ENCODE results near the gene COX17.

Gene COX17

GRCh38 chr3:119647171-119647570 lies 30.0 kb downstream of the COX17 start:
- DNase-seq (ENCODE audit: extremely low read depth in 1 of 2, low read depth in 1 of 2), result no peak

GRCh38 chr3:119645813-119646212 lies 31.4 kb downstream of the COX17 start:
- no peak for DNase-seq (ENCODE audit: extremely low read depth in 1 of 2, low read depth in 1 of 2)

GRCh38 chr3:119644481-119644880 lies 32.7 kb downstream of the COX17 start:
- DNase-seq (ENCODE audit: extremely low read depth in 1 of 2, low read depth in 1 of 2), result no peak

- DNase-seq (ENCODE audit: extremely low read depth in 1 of 2, low read depth in 1 of 2), result no peak
Observed at GRCh38 chr3:119643528-119643927, 33.7 kb downstream of the COX17 start.

GRCh38 chr3:119642746-119643473 lies 34.3 kb downstream of the COX17 start:
- no peak for DNase-seq (ENCODE audit: extremely low read depth in 1 of 2, low read depth in 1 of 2)

DNA sequence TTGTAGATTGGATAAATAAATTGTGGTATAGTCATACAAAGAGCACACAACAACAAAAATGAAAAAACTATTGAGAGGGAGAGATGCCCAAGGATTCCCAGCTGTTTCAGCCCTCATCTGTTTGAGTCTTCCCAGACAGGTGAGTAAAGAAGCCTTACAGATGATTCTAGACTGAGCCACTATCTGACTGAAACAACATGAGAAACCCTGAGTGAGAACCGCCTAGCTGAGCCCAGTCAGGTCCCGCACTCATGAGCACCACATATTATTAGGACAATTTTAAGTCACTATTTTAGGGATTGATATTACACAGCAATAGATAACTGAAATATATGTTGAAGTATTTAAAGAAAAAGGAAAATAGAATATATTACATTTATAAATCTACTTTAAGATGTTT lies 35.8 kb downstream of the COX17 start:
- no peak for DNase-seq (ENCODE audit: extremely low read depth in 1 of 2, low read depth in 1 of 2)

DNA sequence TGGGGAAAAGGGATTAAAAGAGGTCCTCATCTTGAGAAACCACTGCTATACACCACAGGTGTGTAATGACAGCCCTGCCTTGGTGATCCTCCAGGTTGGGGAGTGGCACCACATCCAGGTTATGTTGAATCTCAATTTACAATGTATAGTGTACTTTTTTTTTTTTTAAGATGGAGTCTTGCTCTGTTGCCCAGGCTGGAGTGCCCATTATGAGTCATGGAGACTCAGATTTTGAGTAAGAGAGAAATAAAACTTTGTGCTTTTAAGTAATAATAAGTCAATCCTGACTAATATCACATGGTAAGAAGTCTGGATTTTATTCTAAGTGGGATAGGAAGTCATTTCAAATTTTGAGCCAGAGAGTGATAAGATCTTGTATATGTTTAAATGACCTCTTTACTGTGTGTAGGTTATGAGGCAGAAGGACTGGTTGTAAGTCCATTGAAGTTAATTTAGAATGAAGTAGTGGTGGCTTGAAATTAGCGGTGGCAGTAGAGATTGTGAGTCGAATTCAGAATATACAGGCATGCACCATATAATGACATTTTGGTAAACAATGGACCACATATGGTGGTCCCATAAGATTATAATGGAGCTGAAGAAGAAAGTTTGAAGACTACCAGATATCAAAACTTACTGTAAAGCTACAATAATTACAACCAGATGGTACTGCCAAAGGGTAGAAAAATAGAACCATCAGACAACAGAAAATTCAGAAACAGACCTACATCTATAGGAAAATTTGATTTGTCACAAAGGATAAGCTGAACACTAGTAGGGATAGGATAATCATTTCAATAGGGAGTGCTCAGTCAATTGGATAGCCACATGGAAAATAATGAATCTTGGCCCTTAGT lies 37.5 kb downstream of the COX17 start:
- DNase-seq (ENCODE audit: extremely low read depth in 1 of 2, low read depth in 1 of 2), result no peak

DNA sequence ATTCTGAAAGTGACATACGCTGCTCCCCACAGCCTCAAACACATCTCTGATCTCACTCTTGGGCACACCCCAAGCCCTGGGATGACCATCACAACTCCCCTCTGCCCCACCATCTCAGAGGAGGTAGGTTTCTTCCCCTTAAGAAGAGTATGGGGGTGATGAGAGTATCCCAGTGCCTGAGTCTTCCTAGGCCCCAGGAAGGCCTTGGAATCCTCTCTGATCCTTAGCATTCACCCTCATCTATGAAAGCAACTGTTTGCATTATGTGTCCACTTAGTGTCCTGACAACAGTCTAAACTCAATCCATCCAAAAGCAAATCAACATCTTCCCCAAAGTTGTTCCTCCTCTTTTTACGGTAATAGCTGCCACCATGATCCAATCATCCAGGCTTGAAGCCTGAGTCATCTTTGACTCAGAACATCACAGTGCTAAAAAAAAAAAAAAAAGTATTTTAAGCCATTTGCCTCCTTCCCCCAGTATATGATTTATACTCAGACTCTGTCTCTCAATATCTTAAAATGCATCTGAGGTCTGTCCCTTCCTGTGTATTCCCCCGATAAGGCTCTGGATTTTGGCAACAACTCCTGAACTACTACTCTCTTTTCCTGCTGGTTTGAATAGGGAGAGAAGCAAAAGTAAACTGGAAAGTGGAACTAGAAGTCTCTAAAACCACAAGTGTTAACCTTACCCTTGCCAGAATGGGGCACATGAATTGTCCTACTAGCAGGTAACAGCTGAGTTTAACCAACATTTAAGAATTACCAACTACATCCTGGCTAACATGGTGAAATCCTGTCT lies 39.3 kb downstream of the COX17 start:
- DNase-seq (ENCODE audit: extremely low read depth in 1 of 2, low read depth in 1 of 2), result no peak

DNA sequence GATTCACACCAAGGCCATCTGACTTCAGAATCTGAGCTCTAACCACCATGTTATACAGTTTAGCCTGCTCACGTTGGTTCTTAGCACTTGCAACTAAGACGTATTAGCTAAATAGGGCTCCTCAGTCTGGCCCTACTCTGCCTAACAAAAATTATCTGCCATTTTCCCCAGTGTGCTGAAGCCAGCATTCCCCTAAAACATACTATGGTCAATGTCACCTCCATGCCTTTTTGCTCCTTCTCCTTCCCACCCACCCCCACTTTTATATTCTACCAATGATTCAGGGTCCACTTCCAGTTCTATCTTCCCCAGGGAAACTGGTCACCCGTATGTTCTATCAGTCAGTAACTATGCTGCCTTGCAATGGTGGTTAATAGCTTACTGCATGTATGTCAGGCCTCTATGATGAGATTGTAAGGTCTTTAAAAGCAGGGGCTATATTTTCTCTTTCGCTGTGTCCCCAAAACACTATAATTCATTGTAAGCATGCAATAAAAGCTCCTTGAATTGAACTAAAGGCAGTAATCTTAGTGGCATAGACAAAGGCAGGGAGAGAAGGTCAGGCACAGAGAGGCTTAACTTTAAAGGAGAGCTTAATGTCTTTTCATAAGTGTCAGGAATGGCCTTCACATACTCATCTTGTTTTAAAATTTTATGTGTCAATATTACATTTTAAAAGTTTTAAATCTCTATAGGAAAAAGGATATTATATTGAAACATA lies 40.2 kb downstream of the COX17 start:
- no peak for DNase-seq (ENCODE audit: extremely low read depth in 1 of 2, low read depth in 1 of 2)

DNA sequence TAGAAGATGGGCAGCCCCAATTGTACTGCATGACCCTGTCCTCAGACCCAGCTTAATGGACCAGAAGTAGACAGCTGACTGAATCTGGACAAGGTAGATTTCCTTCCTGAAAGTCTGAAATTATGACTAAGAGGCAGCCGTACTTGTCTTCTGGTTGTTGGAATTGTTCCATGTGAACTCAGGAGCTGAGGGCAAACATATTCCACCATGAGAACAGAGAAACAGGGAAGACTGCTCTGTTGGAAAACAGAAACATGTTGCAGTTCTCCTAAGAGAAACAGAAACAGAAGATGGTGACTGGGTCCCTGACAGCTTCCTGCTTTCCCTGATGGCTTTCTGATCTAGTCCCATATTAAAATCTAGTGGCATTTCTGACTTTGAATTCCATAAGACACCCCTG lies 41.0 kb downstream of the COX17 start:
- DNase-seq (ENCODE audit: extremely low read depth in 1 of 2, low read depth in 1 of 2), result no peak

- DNase-seq (ENCODE audit: extremely low read depth in 1 of 2, low read depth in 1 of 2), result no peak
Observed at GRCh38 chr3:119635719-119636118, 41.5 kb downstream of the COX17 start.

GRCh38 chr3:119632829-119633228 lies 44.4 kb downstream of the COX17 start:
- DNase-seq (ENCODE audit: extremely low read depth in 1 of 2, low read depth in 1 of 2), result no peak

DNA sequence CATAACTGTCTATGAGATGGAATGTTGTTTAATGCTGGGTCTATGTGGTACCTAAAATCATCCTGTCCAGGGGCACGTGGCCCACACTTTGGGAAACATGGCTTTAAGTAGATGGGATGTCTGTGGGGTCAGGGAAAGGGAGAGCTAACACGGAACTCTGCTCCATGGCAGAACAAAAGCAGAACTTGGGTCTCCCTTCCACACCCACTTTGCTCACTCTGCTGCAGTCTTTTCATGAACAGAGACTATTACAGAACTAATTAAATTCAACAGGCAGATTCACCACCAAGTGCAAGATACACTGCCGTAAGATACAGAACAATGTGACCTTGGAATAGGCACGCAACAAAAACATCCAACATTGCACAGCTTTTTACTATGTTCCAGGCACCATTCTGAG lies 45.0 kb downstream of the COX17 start:
- no peak for DNase-seq (ENCODE audit: extremely low read depth in 1 of 2, low read depth in 1 of 2)

GRCh38 chr3:119631516-119631915 lies 45.7 kb downstream of the COX17 start:
- no peak for DNase-seq (ENCODE audit: extremely low read depth in 1 of 2, low read depth in 1 of 2)

GRCh38 chr3:119630880-119631329 lies 46.3 kb downstream of the COX17 start:
- DNase-seq (ENCODE audit: extremely low read depth in 1 of 2, low read depth in 1 of 2), result no peak

DNA sequence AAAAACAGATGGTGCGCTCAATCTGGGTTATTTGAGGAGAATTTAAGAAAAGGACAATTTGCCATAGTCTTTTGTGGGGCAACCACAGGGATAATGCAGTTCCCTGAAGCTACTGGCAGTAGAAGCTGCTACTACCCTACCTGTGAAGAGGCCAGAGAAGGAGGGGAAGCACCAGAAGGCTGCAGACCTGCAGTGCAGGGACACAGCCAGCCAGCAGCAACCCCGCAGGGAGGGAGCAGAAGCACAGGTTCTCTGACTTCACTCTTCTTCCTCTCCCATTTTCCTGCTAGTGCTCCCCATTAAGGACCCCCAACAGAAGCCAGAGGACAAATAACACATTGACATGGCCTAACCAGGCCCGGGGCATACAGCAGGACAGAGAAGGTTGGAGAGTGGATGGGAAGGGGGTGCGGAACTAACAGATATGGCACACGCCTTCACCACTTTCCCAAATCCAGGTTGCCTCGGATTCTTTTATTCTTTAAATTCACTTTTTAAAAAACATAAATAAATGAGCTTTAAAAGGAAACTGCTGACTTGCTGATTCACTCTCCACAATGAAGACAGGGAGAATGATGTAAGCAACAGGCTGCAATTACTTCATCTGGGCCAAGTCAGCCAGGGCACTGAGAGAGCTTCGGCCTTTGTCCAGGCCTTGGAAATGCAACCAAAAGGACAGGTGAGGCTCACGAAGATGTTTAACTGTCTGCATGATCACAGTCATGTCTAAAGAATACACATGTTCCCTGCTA lies 46.9 kb downstream of the COX17 start:
- no peak for DNase-seq (ENCODE audit: extremely low read depth in 1 of 2, low read depth in 1 of 2)

- no peak for DNase-seq (ENCODE audit: extremely low read depth in 1 of 2, low read depth in 1 of 2)
Observed at GRCh38 chr3:119628816-119629445, 48.3 kb downstream of the COX17 start.

GRCh38 chr3:119628390-119628789 lies 48.8 kb downstream of the COX17 start:
- DNase-seq (ENCODE audit: extremely low read depth in 1 of 2, low read depth in 1 of 2), result peak in 1 of 2 donors; percentile 10

DNA sequence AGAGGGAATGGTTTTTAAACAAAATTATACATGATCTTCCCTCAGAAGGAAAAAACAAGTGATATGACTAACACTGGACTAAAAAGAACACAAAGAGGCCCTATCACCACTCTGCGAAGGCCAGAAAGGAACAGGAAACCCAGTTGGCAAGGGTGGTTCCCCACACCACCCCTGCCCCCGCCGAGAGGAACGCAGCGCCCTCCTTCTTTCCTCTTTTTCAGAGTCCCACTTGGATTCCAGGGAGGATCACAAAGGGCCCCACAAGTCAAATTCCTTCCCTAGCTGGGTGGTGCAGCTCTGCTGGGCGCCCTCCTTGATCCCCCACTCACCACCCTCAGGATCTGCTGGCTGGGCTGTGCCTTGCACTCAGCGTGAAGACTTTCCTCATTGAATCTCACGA lies 49.7 kb downstream of the COX17 start:
- no peak for DNase-seq (ENCODE audit: extremely low read depth in 1 of 2, low read depth in 1 of 2)

GRCh38 chr3:119626196-119626595 lies 51.0 kb downstream of the COX17 start:
- DNase-seq (ENCODE audit: extremely low read depth in 1 of 2, low read depth in 1 of 2), result no peak
